ENCODE results near the gene MAFG.

Gene MAFG

GRCh38 chr17:81877569-81877968 lies 50.0 kb downstream of the MAFG start:
- in situ Hi-C loops (cut with HindIII; ENCODE audit: low pct_unique_long_range_greater_than_20kb, low sequenced_read_pairs), result no loop called here
- no peak for DNase-seq (ENCODE audit: low read depth in 1 of 2, low spot score in 1 of 2)
- TF ChIP-seq JUND (IDR thresholded peaks at IDR 0.05; ENCODE audit: low read depth), result no peak

DNA sequence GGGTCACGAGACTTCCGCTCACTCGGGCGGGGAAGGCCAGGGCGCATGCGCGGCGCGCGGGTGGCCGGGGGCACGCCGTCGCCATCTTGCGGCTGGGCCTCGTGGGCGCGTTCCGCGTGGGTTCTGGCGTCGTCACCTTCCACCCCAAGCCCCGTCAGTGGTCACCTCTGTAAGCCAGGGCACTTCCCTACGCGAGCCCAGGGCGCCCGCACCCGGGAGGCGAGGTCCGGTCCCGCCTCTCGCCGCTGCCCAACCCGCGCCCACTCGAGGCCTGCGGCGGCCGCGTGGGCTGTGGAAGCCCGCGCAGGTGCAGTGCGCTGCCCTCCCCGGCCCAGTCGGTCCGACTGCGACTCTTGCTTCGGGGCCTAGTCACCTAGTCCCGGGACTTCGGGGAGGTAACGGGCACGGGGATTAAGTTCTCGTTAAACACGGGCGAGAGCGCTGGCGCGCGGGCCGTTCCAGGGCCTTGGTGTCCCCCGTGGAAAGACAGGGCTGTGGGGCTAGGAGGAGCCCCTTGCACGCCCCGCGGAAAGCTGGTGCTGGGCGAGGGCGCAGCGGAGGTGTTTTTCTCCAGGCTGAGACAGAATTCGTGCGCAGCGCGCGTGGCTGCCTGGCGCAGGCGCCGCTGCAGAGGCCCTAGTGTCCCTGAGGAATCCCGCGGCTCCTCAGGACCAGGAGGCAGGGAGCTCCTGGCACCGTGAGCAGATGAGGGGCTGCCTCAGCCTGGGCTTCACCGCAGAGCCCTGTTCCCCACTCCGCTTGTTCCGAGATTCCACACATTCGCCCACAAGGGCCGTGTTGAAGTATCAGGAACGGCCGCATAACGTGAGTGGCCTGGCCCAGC lies 55.9 kb downstream of the MAFG start:
- TF ChIP-seq JUND (IDR thresholded peaks at IDR 0.05; ENCODE audit: low read depth), result no peak
- peak; percentile 95 to 96 for DNase-seq (ENCODE audit: low read depth in 1 of 2, low spot score in 1 of 2)
- in situ Hi-C loops (cut with HindIII; ENCODE audit: low pct_unique_long_range_greater_than_20kb, low sequenced_read_pairs), result no loop called here

DNA sequence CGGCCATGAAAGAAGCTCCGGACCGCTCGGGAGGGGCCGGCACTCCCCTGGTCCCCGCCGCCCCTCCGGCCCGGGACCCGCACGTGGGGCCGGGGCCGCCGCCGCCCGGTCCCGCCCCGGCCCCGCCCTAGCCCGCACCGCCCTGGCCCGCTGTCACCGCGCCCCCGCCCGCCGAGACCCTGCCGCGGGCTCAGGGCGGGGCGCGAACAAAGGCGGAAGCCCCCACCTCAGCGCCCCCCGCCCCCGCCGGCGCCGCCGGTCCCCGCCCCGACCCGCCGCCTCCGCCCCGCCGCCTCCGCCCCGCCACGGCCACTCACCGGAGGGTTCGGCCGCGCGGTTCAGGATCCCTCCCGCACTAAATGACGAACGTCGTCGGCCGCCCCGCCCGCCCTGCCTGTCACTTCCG lies 56.6 kb downstream of the MAFG start, which contains the start of gene ARHGDIA:
TSS of gene ARHGDIA (minus strand) at position 357 of the 406 bp plus-strand sequence. CDS start 1,407 bp downstream, outside the sequence.
- no peak for TF ChIP-seq JUND (IDR thresholded peaks at IDR 0.05; ENCODE audit: low read depth)
- no peak for DNase-seq (ENCODE audit: low read depth in 1 of 2, low spot score in 1 of 2)

DNA sequence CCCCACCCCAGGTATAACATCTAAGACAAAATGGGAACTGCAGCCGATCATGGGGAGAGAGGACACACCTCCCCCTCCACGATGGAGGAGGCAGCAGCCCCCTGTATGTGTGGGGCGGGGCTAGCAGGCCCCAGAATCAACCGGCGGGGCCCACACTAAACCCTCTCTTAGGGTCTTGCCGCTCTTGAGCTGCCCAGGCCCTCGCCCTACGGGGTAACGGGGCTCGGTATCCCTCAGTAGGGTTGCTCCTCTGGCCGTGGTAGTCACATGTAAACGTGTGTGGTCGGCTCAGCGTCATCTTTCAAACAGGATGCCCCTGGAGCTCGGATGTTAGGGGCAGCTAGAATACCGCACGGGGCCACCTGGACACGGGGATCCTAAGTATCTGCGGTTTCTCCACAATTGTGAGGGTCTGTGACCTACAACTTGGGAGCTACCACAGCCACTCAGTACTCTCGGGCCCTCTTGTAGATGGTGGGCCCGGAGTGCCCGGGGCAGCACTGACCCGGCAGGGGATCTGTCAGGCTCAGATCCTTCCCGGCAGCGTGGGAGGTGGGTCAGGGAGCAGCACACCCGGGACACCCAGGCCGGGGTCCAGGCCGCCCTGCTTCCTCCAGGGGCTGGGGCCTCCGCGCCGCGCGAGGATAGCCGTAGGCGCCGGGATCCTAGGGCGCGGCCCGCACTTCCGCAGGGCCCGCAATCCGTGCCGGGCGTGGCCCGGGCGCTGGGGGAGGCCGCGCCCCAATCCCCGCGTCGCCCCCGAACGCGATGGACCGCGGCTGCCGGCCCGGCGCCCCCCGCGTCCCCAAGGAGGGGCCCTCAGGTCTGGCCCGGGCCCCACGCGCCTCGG lies 57.2 kb downstream of the MAFG start:
- TF ChIP-seq JUND (IDR thresholded peaks at IDR 0.05; ENCODE audit: low read depth), result no peak
- DNase-seq (ENCODE audit: low read depth in 1 of 2, low spot score in 1 of 2), result peak in 1 of 2 experiments; percentile 58
- in situ Hi-C loops (cut with HindIII; ENCODE audit: low pct_unique_long_range_greater_than_20kb, low sequenced_read_pairs), result no loop called here

More for the DNA sequence above, 56.6 kb downstream of the MAFG start, which contains the start of gene ARHGDIA:
- in situ Hi-C loops (cut with HindIII; ENCODE audit: low pct_unique_long_range_greater_than_20kb, low sequenced_read_pairs), result no loop called here

DNA sequence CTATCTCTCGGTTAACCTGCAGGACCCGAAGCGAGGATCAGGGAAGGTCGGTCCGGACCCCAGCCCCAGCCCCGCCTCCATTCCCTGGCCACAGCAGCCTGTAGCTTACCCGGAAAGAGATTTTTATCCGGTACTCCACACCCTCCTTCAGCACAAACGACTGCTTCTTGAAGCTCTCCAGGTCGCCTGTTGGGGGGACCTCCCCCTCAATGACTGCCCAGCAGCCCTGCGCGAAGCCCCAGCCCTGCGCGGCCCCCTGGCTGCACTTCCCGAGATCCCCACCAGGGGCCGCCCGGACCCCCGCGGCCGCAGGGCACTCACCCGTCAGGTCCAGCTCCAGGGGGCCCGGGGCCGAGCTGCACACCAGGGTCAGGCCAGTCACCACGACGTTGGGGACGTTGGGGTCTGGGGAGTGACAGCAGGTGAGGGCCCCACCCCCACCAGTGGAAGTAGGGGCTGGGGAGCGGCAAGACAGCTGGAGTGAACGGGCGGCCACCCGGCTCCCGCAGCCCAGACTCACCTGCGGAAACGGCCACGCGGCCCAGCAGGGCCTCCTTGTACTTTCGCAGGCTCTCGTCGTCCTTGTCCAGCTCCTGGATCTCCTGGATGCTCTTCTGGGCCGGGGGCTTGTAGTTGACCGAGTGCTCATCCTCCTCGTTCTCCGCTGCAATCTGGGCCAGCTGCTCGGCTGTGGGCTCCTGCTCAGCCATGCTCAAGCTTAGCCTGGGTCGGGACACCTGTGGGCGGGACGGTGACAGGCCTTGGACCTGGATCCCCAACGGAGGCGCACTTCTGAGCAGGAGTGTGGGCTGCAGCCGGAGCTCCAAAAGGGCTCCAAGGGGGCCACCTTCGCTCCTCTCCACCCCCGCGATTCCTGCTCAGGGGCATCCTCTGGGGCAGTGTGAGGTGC lies 58.1 kb downstream of the MAFG start:
- in situ Hi-C loops (cut with HindIII; ENCODE audit: low pct_unique_long_range_greater_than_20kb, low sequenced_read_pairs), result no loop called here
- DNase-seq (ENCODE audit: low read depth in 1 of 2, low spot score in 1 of 2), result peak in 1 of 2 experiments; percentile 55
- TF ChIP-seq JUND (IDR thresholded peaks at IDR 0.05; ENCODE audit: low read depth), result no peak

- no peak for TF ChIP-seq JUND (IDR thresholded peaks at IDR 0.05; ENCODE audit: low read depth)
- peak; percentile 69 to 93 for DNase-seq (ENCODE audit: low read depth in 1 of 2, low spot score in 1 of 2)
- in situ Hi-C loops (cut with HindIII; ENCODE audit: low pct_unique_long_range_greater_than_20kb, low sequenced_read_pairs), result no loop called here
These were observed 58.8 kb downstream of the MAFG start for GRCh38 chr17:81868674-81869220.

All from T47D (cell line).